Activated CD4-positive, alpha-beta T cell treated with anti-CD3 and anti-CD28 coated beads, Interleukin-2, amount 50 U/mL, for 16 hours (primary cell): ENCODE results near the gene RBFOX2.

Experiments used
- DNase-seq: peaks from one replicate; pipeline ENCODE4 v3.0.0-alpha.2; 2020

Gene RBFOX2

DNA sequence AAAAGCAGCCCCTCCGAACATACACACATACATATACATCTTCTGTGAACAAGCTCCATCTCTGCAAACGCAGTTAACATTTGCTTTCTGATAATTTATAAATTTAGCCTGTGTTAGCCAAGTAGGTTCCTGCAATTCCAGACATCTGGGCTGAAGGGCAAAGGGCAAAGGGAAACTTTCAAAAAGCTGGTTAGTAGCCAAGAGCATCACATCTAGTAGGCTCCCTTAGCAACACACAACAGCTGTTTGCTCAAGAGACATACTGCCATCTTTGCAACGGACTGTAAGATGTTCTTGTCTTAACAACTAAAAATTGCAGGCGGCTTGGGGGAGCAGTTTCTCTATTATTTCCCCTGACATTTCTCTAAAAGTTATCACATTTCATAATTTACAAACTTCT, 134.9 kb downstream of the RBFOX2 start:
- DNase-seq, result no peak

DNA sequence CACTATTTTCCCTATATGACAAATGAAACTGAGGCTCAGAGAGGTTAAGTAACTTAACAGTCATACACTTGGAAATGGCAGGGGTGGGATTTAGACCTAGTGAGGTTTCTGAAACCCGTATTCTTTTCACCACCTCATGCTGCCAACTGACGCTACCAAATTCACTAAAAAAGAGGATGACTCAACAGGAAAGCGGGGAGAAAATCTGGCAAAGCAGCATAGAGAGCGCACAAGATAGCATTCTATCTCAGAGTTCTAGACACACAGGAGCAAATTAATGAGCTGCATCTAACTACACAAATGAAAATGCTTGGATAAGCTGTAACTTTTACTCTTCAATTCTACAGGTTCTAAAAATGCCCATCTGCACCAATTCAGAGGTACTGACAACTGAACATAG, 136.4 kb downstream of the RBFOX2 start:
- no peak for DNase-seq

DNA sequence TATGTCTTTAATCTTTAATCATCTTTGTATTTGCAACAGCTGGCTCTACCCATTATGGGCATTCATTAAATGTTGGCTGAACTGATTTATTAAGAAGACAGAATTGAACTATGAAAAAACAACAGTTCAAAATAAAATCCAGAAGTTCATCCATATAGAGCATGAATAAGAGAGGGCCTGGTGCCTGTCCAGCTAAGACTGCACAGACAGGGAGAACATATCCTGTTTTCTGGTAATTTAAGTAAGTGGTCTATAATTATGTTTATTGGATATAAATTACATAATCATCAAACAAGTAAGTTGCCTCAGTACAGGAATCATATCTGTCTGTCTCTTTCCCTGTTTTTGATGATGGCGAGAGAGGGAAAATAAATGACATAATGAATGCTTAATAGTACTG, 137.2 kb downstream of the RBFOX2 start:
- no peak for DNase-seq

DNA sequence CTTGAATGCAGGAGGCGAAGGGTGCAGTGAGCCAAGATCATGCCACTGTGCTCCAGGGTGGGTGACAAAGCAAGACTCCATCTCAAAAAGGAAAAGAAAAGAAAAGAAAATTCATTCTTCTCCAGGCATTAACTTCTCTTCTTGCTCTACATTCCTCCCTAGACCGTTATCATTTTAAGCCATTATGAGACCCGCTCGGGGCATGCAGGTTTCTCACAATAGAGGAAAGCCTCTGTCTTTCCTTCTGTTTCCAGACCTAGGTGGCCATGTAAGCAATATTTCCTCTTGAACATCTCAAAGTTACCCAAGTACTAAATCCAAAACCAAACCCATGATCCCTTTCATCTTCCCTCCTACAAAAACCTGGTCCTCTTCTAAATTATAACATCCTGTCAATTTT, 139.6 kb downstream of the RBFOX2 start:
- DNase-seq, result no peak

DNA sequence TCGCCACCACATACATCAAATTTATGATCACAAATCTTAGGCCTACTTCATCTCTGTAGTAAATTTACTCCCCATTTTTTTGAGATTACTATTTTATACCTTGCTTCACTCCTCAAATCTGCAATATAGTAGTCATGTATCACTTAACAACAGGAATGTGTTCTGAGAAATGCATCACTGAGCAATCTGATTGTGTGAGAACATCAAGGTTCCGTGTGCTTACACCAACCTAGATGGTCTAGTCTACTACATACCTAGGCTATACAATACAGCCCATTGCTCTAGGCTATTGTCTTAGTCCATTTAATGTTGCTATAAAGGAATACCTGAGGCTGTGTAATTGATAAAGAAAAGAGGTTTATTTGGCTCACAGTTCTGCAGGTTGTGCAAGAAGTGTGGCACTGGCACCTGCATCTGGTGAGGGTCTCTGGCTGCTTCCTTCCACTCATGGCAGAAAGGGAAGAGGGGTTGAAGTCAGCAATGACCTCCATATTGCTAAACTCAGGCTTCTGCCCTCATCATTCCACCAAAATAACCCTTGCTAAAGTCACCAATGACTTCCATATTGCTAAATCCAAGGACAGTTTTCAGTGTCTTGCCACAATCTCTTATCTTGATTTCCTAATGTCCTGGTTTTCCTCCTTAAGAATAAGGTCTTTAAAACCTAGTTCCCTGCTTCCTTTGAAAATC, 140.3 kb downstream of the RBFOX2 start:
- no peak for DNase-seq

DNA sequence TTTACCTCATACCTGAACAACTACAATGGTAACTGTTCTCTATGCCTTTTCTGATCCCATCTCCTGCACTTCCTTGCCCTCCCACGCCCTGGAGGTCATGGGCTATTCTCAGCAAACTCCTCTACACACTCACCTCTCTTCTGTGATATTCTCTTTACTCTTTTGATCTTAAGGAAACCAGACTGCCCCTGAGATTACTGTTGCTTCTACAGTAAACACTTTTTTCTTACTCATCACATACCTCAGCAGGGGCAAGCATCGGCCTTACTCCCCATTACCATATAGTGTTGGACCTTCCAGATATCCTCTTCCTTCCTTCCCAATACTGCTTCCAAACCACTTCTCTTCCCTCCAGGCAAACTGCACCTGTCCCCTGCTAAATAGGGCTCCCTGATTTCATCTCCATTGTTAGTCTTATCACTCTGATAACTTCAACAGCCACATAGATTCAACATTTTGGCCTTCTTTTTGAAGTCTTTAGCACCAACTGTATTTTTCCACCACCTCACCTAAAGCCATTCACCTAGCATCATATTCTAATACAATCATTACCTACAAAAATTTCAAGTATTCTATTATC, 141.2 kb downstream of the RBFOX2 start:
- no peak for DNase-seq

DNA sequence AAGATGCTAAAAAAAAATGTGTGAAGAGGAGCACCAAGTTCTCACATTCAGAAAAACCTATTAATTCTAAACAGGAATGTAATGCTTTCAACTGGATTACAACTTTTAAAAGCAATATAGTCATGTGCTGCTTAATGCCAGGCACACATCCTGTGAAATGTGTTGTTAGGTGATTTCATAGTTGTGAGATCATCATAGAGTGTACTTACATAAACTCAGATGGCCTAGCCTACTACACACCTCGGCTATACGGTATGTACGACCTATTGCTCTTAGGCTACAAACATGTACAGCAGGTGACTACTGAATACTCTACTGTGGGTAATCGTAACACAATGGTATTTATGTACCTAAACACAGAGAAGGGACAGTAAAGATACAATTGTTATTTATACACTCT, 142.3 kb downstream of the RBFOX2 start:
- DNase-seq, result no peak

DNA sequence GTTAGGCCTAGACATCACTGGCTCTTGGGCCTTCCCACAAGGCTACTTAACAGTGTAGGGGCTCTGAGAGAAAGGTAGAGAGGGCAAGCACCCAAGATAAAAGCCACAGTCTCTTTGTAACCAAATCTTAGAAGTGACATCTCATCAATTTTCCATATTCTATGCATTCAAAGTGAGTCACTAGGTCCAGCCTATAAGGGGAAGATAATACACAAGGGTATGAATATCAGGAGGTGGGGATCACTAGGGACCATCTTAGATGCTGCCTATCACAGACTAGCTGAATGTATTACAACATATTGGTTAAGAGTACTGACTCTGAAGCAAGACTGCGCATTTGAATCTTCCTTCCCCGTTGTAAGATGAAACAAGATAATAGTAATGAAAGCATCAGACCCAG, 144.1 kb downstream of the RBFOX2 start:
- no peak for DNase-seq

DNA sequence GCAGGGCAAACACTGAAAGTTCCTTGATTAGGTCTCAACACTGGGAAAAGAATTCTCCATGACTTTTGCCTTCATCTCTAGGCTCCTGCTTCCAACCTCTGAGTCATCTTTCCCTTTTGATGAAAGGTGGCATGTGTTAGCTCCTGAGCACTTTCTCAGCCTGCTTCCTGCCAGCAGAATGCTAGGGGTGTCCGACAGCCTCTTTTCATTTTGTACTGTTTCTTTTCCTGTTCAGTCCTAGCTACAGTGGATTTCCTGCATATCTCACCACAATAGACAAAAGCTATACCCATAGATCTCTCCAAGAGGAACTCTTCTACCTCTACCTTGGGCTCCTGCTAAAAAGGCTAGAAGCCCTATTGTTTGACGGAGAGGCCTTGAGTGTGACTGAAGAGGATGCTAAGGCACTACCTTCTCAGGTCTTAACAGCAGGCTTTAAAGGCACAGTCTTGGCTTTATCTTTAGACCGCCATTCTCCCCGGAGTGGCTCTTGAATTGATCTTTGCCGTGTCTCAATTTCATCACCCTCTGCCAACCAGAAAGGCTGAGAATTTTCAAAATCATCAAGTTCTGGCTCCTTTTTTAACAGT, 145.5 kb downstream of the RBFOX2 start:
- DNase-seq, result no peak

DNA sequence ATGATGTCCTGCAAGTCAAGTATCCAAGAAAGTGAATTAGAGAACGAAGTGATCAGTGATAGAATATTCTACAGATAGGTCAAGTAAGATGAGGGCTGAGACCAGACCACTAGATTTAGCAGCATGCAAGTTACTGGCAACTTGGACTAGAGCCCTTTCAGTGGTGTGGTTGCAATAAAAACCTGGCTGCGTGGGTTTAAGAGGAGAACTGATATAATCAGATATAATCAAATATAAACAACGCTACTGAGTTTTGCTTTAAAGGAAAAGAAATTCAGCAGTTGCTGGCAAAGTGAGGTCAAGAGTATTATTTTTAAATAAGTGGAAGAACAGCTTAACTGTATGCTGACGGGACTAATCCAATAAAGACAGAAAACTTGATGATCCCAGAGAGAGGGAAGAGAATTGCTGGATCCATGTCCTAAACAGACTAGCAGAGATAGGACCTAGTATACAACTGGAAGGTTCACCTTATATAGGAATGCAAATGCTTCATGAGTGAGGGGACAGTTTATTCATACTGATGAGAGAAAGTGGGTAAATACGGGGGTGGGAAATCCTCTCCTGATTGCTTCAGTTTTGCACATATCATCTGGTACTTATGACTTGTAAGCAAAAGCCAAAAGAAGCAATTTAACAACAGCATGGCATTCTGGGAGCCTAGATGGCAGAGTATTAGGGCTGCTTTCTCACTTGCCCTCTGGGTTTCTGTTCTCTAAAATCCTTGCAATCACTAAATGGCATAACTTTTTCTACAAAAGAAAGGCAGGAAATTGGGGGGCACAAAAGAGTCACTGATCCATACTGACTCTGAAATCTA, 146.2 kb downstream of the RBFOX2 start:
- DNase-seq, result no peak

DNA sequence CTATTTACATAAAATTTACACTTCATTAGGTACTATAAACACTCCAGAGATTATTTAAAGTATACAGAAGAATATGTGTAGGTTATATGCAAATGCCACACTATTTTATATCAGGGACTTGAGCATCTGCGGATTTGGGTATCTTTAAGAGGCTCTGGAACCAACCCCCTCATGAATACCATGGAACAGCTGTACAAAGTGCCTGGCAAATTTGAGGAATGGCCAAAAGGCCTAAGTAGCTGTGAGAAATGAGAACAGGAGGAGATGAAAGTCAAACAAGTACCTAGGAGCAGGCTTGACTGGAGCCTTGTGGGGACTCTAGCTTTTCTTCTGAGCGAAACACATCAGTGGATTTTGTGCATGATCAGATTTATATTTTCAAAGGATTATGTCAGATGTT, 149.3 kb downstream of the RBFOX2 start:
- DNase-seq, result no peak

DNA sequence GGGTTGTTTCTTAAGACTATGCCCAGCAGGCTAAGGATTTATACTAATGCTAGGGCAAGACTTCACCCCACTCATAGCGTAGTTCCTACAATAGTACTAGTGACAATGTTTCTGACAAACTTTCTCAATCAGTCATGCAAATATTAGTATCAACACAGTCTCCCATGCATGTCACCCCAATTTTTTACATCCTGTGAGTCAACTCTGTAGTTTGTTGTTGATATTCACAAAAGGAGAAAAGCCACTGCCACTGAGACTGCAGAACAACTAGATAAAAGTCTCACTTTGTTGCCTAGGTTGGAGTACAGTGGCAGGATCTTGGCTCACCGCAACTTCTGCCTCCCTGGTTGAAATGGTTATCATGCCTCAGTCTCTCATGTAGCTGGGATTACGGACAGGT, 155.2 kb downstream of the RBFOX2 start:
- peak; percentile 17 for DNase-seq

DNA sequence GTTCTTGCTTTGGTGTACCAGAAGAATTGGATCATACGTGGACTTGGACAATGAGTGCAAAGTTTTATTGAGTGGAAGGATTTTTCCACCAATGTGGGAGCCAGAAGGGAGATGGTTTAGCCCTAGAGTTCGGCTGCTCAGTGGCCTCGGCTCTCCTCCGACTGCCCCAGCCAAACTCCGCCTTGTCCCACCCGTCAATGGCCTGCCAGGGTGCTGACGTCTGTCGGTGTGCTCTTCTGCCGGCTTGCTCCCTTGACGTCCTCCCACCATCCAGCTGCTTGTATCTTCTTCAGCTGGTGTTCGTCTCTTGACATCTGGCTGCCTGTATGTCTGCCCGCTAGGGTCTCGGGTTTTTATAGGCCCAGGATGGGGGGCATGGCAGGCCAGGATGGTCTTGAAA, 156.2 kb downstream of the RBFOX2 start:
- no peak for DNase-seq

DNA sequence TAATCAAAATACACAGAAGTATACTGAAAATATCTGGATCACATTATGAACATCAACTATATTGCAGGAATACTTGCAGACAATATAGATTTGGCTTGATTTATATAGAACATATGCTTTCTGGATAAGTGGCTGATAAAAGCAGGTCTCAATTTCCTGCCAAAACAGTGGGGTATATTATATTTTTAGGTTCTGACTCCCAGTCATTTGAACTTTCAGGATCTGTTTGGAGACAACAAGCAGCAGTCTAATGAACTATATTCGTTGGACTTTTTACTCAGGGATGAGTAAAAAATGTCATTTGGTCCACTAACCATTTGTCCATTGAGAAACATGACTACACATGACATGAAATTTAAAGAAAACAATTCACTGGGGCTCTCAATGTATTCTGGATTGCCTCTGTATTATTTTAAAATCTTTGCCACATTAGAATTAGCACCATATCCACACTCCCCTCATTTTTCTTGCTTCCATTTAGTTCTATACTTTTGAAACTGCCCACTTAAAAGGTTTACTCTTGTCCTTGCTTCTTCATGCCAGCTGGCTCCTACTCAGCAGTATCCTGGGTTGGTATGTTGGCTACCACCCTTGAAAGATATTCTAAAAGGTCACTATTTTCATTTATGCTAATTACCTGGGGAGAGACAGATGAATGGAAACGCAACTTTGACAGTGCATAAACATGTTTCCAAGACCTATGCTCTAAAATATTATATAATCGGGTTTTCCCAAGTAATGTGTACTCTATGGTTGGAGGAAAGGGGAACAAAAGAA, 157.9 kb downstream of the RBFOX2 start:
- DNase-seq, result no peak

DNA sequence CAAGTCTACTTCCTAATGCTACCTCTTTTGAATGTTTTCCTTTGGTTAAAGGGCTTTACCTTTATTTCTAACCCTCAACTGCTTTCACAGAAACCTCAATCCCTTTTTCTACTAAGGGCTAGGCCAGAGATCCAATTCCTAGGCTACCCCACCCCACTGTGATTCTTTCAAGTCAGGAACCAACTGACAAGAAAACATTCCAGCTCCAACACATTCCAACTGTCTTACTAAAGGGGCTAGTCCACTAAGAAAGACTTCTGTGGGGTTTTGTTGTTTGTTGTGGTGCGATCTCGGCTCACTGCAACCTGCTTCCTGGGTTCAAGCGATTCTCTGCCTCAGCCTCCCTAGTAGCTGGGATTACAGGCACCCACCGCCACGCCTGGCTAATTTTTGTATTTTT, 159.7 kb downstream of the RBFOX2 start:
- DNase-seq, result no peak

DNA sequence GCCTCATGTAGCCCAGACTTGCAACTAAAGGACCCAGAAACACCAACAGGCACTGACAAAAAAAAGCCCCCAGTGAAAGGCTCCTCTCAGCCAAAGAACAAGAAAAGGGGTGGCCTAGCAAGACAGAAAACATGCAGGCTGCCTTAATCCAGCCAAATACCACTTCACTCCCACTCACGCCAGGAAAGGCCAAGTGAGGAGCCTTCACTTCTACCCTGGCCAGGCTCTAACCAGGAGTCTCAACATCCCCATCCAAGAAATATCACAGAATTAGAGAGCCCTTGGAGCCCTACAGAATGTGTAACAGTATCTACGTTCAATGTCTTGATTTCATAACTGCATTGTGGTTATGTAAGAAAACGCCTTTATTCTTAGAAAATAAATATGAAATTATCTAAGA, 162.0 kb downstream of the RBFOX2 start:
- no peak for DNase-seq

DNA sequence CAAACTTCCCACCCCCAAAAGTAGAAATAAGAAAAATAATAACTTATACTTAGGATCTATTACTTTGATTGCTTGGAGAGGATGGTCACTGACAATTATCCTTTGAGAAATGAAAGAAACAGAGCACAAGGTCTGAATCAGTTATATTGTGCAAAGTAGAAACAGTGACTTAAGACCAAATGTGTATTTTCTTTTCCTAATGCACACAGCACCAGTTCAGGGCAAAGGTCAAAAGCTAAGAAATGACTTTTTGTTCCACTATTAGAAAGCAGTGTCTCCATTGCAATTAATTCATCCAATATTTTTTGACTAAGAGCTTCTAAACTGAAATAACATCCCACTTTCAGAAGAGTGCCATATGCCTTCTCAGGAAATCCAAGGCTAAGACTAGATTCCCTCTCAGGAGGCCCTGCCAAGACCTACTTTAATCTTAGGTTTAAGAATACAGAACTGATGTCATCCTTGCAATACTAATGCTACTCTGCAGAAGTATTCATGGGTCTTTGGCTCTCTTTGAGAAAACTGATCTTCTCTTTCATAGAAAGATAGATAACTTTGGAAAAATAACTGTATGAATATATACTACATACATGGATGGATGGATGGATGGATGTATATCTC, 164.0 kb downstream of the RBFOX2 start:
- DNase-seq, result no peak

DNA sequence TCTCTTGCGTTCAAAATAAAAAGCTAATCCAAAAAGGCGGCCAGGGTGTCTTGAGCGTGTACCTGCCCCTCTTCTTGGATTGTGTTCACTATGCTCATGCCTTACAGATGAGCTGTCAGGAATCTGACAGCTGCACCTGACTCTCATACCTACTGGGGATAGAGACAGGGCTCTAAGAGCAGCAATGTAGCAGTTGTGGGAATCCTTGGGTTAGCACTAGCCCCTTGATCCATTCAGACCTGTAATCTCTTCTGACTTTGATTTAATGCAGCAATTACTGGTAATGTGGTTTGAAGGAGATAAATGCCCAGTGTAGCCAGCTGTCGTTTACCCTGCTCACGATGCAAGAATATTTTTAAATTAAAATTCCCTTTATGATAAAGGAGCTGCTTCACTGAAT, 165.2 kb downstream of the RBFOX2 start:
- DNase-seq, result no peak

DNA sequence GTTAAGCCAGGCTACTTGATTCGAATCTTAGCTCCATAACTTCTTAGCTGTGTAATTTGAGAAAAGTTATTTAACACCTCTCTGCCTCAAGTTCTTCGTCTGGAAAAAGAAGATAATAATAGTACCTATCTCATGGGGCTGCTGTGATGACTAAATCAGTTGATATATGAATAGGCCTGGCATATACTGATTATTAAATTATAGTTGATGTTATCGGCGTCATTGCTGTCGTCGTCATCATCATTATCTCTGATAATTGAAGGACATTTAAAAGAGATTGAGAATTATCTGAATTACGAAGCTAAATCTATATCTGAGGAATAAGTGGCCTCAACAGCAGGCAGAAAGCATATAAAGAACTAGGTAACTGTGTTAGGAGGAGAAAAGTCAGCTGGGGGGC, 165.9 kb downstream of the RBFOX2 start:
- no peak for DNase-seq

DNA sequence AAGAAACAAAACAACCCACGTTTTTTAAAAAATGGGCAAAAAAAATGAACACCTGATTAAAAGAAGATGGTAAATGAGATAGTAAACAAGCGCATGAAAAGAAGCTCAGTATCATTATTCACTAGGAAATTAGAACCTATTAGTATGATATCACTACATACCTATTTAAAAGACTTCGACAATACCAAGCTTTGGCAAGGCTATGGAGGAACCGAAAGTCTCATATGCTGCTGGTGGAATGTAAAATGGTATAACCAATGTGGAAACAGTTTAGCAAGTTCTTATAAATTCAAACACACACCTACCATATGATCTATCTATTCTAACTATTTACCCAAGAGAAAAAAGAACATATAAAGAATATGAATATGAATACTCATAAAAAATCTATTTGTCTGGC, 167.2 kb downstream of the RBFOX2 start:
- DNase-seq, result no peak

DNA sequence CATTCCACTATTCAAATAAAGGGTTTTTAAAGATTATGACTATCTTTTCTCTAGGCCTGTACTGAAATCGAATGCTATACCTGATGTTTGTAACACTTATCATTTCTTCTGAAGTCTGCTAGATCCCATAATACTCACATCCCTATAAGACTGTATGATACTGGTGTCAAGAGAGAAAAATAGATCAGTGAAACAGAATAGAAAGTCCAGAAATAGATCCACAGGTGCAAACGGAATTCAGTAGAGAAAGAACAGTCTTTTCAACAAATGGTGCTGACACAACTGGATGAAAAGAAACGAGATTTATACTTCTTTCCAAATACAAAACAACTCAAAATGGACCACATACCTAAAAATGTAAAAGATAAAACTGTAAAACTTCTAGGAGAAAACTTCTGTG, 167.8 kb downstream of the RBFOX2 start:
- DNase-seq, result no peak

DNA sequence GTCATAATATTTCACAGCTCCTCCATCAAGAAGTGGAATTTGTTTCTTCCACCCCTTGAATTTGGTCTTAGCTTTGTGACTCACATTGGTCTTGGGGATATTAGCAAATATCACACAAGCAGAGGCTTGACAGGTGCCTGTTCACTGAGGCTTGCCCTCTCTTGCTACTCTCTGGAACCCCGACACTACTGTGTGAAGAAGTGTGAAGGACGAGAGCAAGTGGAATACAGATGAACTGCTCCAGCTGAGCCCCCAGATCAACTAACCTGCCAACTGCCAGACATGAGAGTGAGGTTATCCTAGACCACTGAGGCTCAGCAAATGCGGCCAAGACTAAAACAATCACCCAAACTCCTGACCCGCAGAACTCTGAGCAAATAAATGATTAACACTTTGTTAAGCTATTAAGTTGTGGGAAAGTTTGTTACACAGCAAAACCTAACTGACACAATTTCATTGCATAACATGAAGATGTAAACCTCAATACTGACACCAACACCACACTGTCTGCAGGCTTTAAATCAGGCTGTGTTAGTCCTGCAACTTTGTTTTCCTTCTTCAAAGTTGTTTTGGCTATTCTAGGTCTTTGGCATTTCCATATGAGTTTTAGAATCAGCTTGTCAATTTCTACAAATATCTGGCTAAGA, 168.4 kb downstream of the RBFOX2 start:
- DNase-seq, result no peak
